K562 (cell line): Measurements from ENCODE around the gene EPHB6. TPM values are rescaled to one million over a fixed set of nuclear protein-coding genes. Genes with fewer than 3 reads are reported as not detected.
A peak's percentile ranks its signal among the peaks of the same experiment; 100 is the strongest.

ENCODE experiments used
- RB1 ChIP-seq: fragments of 450-650 bp; IDR thresholded peaks from 2 replicates; pipeline ENCODE4 v1.6.1; 2017; ENCODE audit warnings: low read depth, mild to moderate bottlenecking
- TFAP4 ChIP-seq: sonication (generic); formaldehyde crosslinking; IDR thresholded peaks from 2 replicates; pipeline ENCODE4 v1.8.0; 2022; ENCODE audit warnings: missing genetic modification reagents, mild to moderate bottlenecking, moderate library complexity, borderline replicate concordance
- ZNF263 ChIP-seq: sonication (generic); formaldehyde crosslinking; IDR thresholded peaks from 2 replicates; pipeline ENCODE4 v1.8.0; 2022; ENCODE audit warnings: mild to moderate bottlenecking, missing genetic modification reagents, borderline replicate concordance
- ZNF609 ChIP-seq: sonication (generic); formaldehyde crosslinking; IDR thresholded peaks from 2 replicates; pipeline ENCODE4 v1.8.1; 2023; ENCODE audit warnings: missing genetic modification reagents, mild to moderate bottlenecking, borderline replicate concordance
- polyA plus RNA-seq, 8 experiments: library from polyadenylated mRNA; depleted of rRNA in 4 of 8; stranded (reverse) in 5 of 8; unstranded in 3 of 8; fragments of >200 nt; fragmentation: Nextera tagmentation in 2 of 8; fragmentation: Illumina TruSeq in 1 of 8; extraction: Ambion mirVana in 2 of 8; extraction: Trizol in 1 of 8; gene quantifications; 2 replicates each; pipeline versions ENCODE4 v1.2.1 to v1.2.3, GENCODE V29; 2011 to 2014; ENCODE audit warnings: inconsistent platforms in 1 of 8, missing spikeins in 1 of 8
- total RNA-seq, 7 experiments: library from RNA; depleted of rRNA in 6 of 7; stranded (reverse); fragments of >200 nt in 6 of 7; fragmentation: Illumina TruSeq in 2 of 7; extraction: Trizol in 2 of 7; gene quantifications; 2 replicates each; pipeline versions ENCODE4 v1.2.1 to v1.2.3, GENCODE V29; 2011 to 2021; ENCODE audit warnings: low replicate concordance in 1 of 7

The EPHB6 gene
- total and polyA plus RNA-seq, 9 of the 15 experiments (the other 6 are each of a cell fraction or from before 2014, with no cell fraction given): 1.4 to 123 (median 7.6) TPM

DNA sequence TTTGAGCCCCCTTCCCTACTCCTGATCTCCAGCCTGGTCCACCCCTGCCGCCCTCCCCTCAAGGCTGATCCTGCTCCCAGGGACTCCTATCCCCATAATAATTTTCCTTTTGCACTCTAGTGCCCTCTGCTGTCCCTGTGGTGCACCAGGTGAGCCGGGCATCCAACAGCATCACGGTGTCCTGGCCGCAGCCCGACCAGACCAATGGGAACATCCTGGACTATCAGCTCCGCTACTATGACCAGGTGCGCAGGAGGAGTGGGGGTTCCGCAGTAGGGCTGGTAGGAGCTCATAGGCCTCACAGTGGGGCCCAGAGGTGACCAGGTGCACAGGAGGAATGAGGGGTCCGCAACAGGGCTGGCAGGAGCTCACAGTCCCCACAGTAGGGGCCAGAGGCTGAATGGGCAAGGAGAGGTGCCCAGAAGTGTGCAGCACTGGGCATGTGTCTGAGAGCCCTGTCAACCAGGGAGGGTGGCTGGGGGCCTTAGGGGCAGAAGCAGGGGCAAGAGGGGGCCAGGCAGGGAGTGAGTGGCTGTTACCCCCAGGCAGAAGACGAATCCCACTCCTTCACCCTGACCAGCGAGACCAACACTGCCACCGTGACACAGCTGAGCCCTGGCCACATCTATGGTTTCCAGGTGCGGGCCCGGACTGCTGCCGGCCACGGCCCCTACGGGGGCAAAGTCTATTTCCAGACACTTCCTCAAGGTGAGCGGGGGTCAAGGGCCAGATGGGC, 11.7 kb downstream of the EPHB6 start (continued):
- TF ChIP-seq ZNF609 (CRISPR knock-in tag) (no peak), RB1 (no peak), TFAP4 (CRISPR knock-in tag) (peak; percentile 35; the same call in 1 of the 2 replicates), ZNF263 (CRISPR knock-in tag) (peak; percentile 39; the same call in 1 of the 2 replicates)
